Parathyroid adenoma (tissue), 2 donors: ENCODE results near the gene TK1.

ENCODE experiments used
- H2AFZ ChIP-seq: fragments of 300-600 bp; sonication (generic); one replicate; pipeline ENCODE4 v1.7.0; 2017; ENCODE audit warnings: antibody characterized with exemption, mild to moderate bottlenecking
- H3K27ac ChIP-seq: fragments of 300-600 bp; sonication (generic); one replicate; pipeline ENCODE4 v1.7.0; 2017
- H3K27me3 ChIP-seq: fragments of 300-600 bp; sonication (generic); one replicate; pipeline ENCODE4 v1.7.0; 2017; ENCODE audit warnings: low read length; ENCODE audit not compliant: control insufficient read depth, insufficient read depth
- H3K36me3 ChIP-seq: fragments of 300-600 bp; sonication (generic); one replicate; pipeline ENCODE4 v1.7.0; 2017; ENCODE audit warnings: low read length; ENCODE audit not compliant: control insufficient read depth, insufficient read depth
- H3K4me1 ChIP-seq: fragments of 300-600 bp; sonication (generic); one replicate; pipeline ENCODE4 v1.7.0; 2017; ENCODE audit warnings: control low read depth
- H3K4me2 ChIP-seq: fragments of 300-600 bp; sonication (generic); one replicate; pipeline ENCODE4 v1.7.0; 2017; ENCODE audit warnings: low read length
- H3K4me3 ChIP-seq: fragments of 300-600 bp; sonication (generic); one replicate; pipeline ENCODE4 v1.7.0; 2017; ENCODE audit warnings: low read depth, low read length
- H3K79me2 ChIP-seq: fragments of 300-600 bp; sonication (generic); one replicate; pipeline ENCODE4 v1.7.0; 2017; ENCODE audit warnings: control low read depth
- H3K9ac ChIP-seq: fragments of 300-600 bp; sonication (generic); one replicate; pipeline ENCODE4 v1.7.0; 2017; ENCODE audit warnings: mild to moderate bottlenecking
- H3K9me3 ChIP-seq: fragments of 300-600 bp; sonication (generic); one replicate; pipeline ENCODE4 v1.7.0; 2017; ENCODE audit warnings: low read length; ENCODE audit not compliant: control insufficient read depth
- CTCF ChIP-seq: fragments of 300-600 bp; sonication (generic); IDR thresholded peaks from one replicate; pipeline ENCODE4 v1.7.0; 2017; ENCODE audit warnings: antibody characterized with exemption, mild to moderate bottlenecking
- donor health status: primary hyperparathyroidism.

Gene TK1

GRCh38 chr17:78144147-78144719 lies 42.6 kb downstream of the TK1 start:
- Histone ChIP-seq H3K9me3 (no peaks in the 10 kb centered on the region), H2AFZ (no peak overlapping the region)

GRCh38 chr17:78143214-78144146 lies 43.4 kb downstream of the TK1 start:
- H3K4me1 ChIP-seq: no peaks in the 10 kb centered on the region

More at GRCh38 chr17:78144147-78144719, 42.6 kb downstream of the TK1 start:
- no peaks in the 10 kb centered on the region for H3K36me3 ChIP-seq
- H3K27me3 ChIP-seq: no peaks in the 10 kb centered on the region
- no peaks in the 10 kb centered on the region for H3K4me1 ChIP-seq
- no peak overlapping the region for H3K4me3 ChIP-seq
- TF ChIP-seq CTCF: no peak
- no peaks in the 10 kb centered on the region for H3K79me2 ChIP-seq
- no peak overlapping the region for H3K27ac ChIP-seq
- H3K9ac ChIP-seq: no peak overlapping the region
- H3K4me2 ChIP-seq: peak overlapping the region; percentile 9

GRCh38 chr17:78142119-78142861 lies 44.6 kb downstream of the TK1 start:
- no peak overlapping the region for H3K4me3 ChIP-seq
- no peaks in the 10 kb centered on the region for H3K9me3 ChIP-seq
- H3K4me2 ChIP-seq: no peak overlapping the region
- no peaks in the 10 kb centered on the region for H3K4me1 ChIP-seq
- no peaks in the 10 kb centered on the region for H3K36me3 ChIP-seq
- no peak for TF ChIP-seq CTCF
- no peak overlapping the region for H3K27ac ChIP-seq
- H3K9ac ChIP-seq: no peak overlapping the region
- no peak overlapping the region for H2AFZ ChIP-seq
- H3K79me2 ChIP-seq: no peaks in the 10 kb centered on the region
- no peaks in the 10 kb centered on the region for H3K27me3 ChIP-seq

More at GRCh38 chr17:78143214-78144146, 43.4 kb downstream of the TK1 start:
- no peak overlapping the region for H3K4me2 ChIP-seq
- TF ChIP-seq CTCF: no peak
- H3K27ac ChIP-seq: no peak overlapping the region
- no peaks in the 10 kb centered on the region for H3K79me2 ChIP-seq
- no peak overlapping the region for H3K4me3 ChIP-seq
- no peak overlapping the region for H3K9ac ChIP-seq
- no peaks in the 10 kb centered on the region for H3K27me3 ChIP-seq
- H2AFZ ChIP-seq: no peak overlapping the region
- H3K9me3 ChIP-seq: no peaks in the 10 kb centered on the region
- no peaks in the 10 kb centered on the region for H3K36me3 ChIP-seq

- no peaks in the 10 kb centered on the region for H3K27me3 ChIP-seq
- H3K27ac ChIP-seq: no peak overlapping the region
- H3K9ac ChIP-seq: no peak overlapping the region
- no peak overlapping the region for H3K4me2 ChIP-seq
- no peak overlapping the region for H3K4me3 ChIP-seq
- TF ChIP-seq CTCF: no peak
- H3K36me3 ChIP-seq: no peaks in the 10 kb centered on the region
- H3K79me2 ChIP-seq: no peaks in the 10 kb centered on the region
- no peaks in the 10 kb centered on the region for H3K4me1 ChIP-seq
- no peak overlapping the region for H2AFZ ChIP-seq
- H3K9me3 ChIP-seq: no peaks in the 10 kb centered on the region
Measured at GRCh38 chr17:78141437-78142118, 45.3 kb downstream of the TK1 start.
